ENCODE results near the gene LBR. TPM values are rescaled to one million over a fixed set of nuclear protein-coding genes. Genes with fewer than 3 reads are reported as not detected.

Gene LBR
- total and polyA plus RNA-seq, 2 experiments from 2014 or later: 22.0 to 27.0 TPM

- DNase-seq (ENCODE audit: low read depth in 1 of 2, low spot score in 1 of 2): no peak
- H3K9me3 ChIP-seq (ENCODE audit: low read depth): no peaks in the 10 kb centered on the region
- H3K4me3 ChIP-seq: no peak overlapping the region
- no peak overlapping the region for H3K27ac ChIP-seq
- H3K4me1 ChIP-seq (ENCODE audit: low read depth): peaks cover 10% of the 10 kb centered on the region
- H3K36me3 ChIP-seq: no peaks in the 10 kb centered on the region
- H3K27me3 ChIP-seq: no peaks in the 10 kb centered on the region
- TF ChIP-seq, protein P1, sequence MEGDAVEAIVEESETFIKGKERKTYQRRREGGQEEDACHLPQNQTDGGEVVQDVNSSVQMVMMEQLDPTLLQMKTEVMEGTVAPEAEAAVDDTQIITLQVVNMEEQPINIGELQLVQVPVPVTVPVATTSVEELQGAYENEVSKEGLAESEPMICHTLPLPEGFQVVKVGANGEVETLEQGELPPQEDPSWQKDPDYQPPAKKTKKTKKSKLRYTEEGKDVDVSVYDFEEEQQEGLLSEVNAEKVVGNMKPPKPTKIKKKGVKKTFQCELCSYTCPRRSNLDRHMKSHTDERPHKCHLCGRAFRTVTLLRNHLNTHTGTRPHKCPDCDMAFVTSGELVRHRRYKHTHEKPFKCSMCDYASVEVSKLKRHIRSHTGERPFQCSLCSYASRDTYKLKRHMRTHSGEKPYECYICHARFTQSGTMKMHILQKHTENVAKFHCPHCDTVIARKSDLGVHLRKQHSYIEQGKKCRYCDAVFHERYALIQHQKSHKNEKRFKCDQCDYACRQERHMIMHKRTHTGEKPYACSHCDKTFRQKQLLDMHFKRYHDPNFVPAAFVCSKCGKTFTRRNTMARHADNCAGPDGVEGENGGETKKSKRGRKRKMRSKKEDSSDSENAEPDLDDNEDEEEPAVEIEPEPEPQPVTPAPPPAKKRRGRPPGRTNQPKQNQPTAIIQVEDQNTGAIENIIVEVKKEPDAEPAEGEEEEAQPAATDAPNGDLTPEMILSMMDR (IDR thresholded peaks at IDR 0.05; ENCODE audit: low read depth, low read length): no peak
Observed at GRCh38 chr1:225449261-225449660, 21.4 kb upstream of the LBR start.

DNA sequence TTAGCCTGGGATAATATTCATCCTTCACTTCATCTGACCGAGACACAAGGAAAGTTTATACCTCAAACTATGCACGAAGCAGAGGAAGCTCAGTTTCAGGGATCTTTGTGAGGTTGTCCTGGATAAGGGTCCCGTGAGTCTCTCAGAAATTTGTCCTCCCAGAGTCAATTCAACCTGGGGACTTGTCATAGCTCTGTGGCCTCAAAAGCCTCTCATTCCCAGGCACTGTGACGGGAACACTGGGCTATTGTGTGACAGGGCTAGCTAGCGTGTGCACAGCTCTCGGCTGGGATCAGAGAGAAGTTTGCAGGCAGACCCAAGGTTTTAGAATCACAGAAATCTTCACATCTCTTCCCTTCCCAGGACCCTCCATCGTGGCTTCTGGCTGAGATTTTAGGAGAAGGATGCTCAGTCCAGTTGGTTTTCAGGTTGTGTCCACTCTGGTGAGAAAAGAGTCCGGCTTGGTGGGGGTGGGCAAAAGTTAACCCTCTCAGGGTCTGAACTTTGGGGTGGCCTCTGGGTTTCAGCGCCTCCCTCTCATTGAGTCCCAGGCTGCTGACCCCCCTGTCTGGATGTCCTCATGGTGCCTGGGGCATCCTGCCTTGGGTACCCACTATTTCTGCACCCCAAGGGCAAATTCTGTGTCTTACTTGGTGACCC lies 20.4 kb upstream of the LBR start:
- Histone ChIP-seq H3K9me3 (ENCODE audit: low read depth) (no peaks in the 10 kb centered on the region), H3K27ac (no peak overlapping the region), H3K4me1 (ENCODE audit: low read depth) (peaks cover 10% of the 10 kb centered on the region), H3K27me3 (no peaks in the 10 kb centered on the region), H3K36me3 (no peaks in the 10 kb centered on the region), H3K4me3 (no peak overlapping the region)
- no peak for DNase-seq (ENCODE audit: low read depth in 1 of 2, low spot score in 1 of 2)
- TF ChIP-seq, protein P1 (IDR thresholded peaks at IDR 0.05; ENCODE audit: low read depth, low read length): no peak

- Histone ChIP-seq H3K4me1 (ENCODE audit: low read depth) (peaks cover 10% of the 10 kb centered on the region), H3K36me3 (no peaks in the 10 kb centered on the region), H3K27ac (no peak overlapping the region), H3K9me3 (ENCODE audit: low read depth) (no peaks in the 10 kb centered on the region), H3K27me3 (no peaks in the 10 kb centered on the region), H3K4me3 (no peak overlapping the region)
- TF ChIP-seq, protein P1 (IDR thresholded peaks at IDR 0.05; ENCODE audit: low read depth, low read length): no peak
- peak in 1 of 2 donors; percentile 65 for DNase-seq (ENCODE audit: low read depth in 1 of 2, low spot score in 1 of 2)
Observed at GRCh38 chr1:225447650-225448089, 19.8 kb upstream of the LBR start.

DNA sequence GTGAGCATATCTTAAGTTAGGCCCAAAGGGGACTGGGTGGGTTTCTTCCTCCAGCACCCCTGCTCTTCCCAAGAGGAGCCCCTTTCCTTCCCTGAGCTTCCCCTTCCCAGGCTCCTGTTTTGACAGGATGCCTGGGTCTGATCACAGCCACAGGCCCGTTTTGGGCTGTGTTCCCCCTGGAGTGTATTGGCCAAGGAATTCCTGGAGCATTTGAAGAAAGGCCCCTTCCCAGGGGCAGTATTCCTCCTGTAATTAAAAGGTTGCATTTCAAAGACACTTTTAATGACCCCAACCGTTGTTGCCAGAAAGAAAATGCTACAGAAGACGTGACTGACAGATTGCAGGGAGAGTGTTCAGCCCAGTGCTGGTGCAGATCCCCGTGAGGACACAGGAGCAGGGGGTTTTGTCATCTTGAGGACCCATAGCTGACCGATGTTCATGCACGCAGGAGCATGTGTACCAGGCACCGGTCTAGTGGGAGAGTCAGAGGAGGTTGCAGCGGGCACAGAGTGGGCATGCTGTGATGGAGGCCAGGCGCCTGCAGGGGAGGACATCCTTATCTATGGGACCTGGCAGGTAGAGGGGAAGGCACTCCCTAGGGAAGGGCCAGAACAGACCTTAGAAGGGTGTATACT lies 19.3 kb upstream of the LBR start:
- Histone ChIP-seq H3K9me3 (ENCODE audit: low read depth) (no peaks in the 10 kb centered on the region), H3K27me3 (no peaks in the 10 kb centered on the region), H3K36me3 (no peaks in the 10 kb centered on the region), H3K27ac (no peak overlapping the region), H3K4me1 (ENCODE audit: low read depth) (peaks cover 10% of the 10 kb centered on the region), H3K4me3 (no peak overlapping the region)
- TF ChIP-seq, protein P1 (IDR thresholded peaks at IDR 0.05; ENCODE audit: low read depth, low read length): no peak
- no peak for DNase-seq (ENCODE audit: low read depth in 1 of 2, low spot score in 1 of 2)

DNA sequence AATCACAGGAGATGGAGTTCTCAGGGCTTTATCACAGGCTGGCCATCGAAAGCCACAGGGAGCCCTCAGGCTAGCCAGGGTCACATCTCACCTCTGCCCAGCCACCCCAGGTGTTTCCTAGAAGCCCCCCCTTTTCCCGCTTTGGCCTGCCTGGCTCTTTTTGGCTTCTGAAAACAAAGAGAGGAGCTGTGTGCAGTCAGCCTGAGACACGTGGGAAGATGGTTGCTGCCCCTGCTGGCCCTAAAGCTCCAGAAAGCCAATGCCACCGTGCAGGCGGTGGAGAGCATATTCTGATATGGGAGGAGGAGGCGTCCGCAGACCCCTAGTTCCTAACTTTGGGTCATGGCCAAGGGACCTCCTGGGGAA lies 18.7 kb upstream of the LBR start:
- Histone ChIP-seq H3K27ac (no peak overlapping the region), H3K9me3 (ENCODE audit: low read depth) (no peaks in the 10 kb centered on the region), H3K27me3 (no peaks in the 10 kb centered on the region), H3K4me3 (no peak overlapping the region), H3K36me3 (no peaks in the 10 kb centered on the region), H3K4me1 (ENCODE audit: low read depth) (peaks cover 10% of the 10 kb centered on the region)
- TF ChIP-seq, protein P1 (IDR thresholded peaks at IDR 0.05; ENCODE audit: low read depth, low read length): no peak
- DNase-seq (ENCODE audit: low read depth in 1 of 2, low spot score in 1 of 2): no peak

All from cardiac muscle cell (in vitro differentiated cells and primary cell).